Right ventricle myocardium inferior (tissue), 1 donor: Measurements from ENCODE around the gene UBN2. TPM values are rescaled to one million over a fixed set of nuclear protein-coding genes. Genes with fewer than 3 reads are reported as not detected.
"Not testable (repeated sequence)": the region's sequence is repeated elsewhere in the genome, so short reads cannot be mapped to it uniquely, and the experiment has no call there.

Experiments
- ATAC-seq: fragments of 200-7000 bp; cut with Tn5 transposase; one replicate; pipeline ENCODE4 v1.9.1; 2020; ENCODE audit warnings: mild to moderate bottlenecking, moderate library complexity
- DNase-seq: peaks from one replicate; pipeline ENCODE4 v3.0.0; 2021; ENCODE audit errors: missing footprints
- intact Hi-C: fragments of 100-400 bp; cut with DNase I; formaldehyde crosslinking; loops from one replicate; pipeline ENCODE4 v1.11.0; 2022
- total RNA-seq: library from RNA; stranded (reverse); fragmentation: NEBNext Ultra II Directional; extraction: Animal tissue kit (Norgen Biotek cat#: 25700); gene quantifications from one replicate; pipeline ENCODE4 v1.2.1, GENCODE V29; 2021
- donor health status: DM: no; HTN: yes; CAD: no; lungs with severe emphysema.

Gene UBN2
- total RNA-seq, 1 donor from 2014 or later, result 13.0 TPM

GRCh38 chr7:139284252-139284896, 53.3 kb downstream of the UBN2 start:
- intact Hi-C loops, result no loop called here
- no peak for ATAC-seq
- DNase-seq, result no peak

DNA sequence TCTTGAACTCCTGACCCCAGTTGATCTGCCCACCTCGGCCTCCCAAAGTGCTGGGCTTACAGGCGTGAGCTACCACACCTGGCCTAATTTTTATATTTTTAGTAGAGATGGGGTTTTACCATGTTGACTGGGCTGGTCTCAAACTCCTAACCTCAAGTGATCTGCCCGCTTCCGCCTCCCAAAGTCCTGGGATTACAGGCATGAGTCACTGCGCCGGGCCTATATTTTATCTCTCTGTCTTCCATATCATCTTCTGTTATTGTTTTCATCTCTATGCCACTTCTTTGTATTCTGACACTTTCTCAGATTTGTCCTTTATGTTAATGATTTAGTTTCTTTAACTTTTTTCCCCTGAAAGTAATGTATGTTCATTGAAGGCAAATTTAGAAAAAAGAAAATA, 55.1 kb downstream of the UBN2 start:
- intact Hi-C loops, result no loop called here
- ATAC-seq (no peak), DNase-seq (no peak)

GRCh38 chr7:139292821-139293220, 61.8 kb downstream of the UBN2 start:
- intact Hi-C loops, result no loop called here
- DNase-seq, result no peak
- ATAC-seq, result no peak

DNA sequence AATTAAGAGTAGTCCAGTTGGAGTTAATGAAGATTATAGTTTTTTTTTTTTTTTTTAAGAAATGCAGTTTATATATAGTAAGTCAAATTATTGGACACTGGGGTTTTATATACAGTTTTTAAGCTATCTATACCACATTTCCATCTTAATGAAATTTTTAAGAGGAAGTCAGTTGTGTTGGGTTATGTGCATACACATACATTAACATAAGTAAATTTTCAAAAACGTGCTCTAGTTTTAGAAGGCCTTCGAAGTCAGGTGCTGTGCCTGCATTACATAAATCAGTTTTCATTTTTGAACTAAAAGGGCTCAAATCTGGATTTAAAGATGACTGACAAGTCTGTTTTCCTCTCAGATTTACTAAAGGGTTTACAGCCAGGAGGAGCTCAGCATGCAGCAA, 62.5 kb downstream of the UBN2 start:
- intact Hi-C loops, result no loop called here
- DNase-seq, result no peak
- no peak for ATAC-seq

GRCh38 chr7:139294241-139294640, 63.2 kb downstream of the UBN2 start:
- intact Hi-C loops, result no loop called here
- ATAC-seq, result no peak
- DNase-seq, result no peak

- no peak for DNase-seq
- ATAC-seq, result no peak
- intact Hi-C loops, result no loop called here
Observed at GRCh38 chr7:139294951-139295575, 64.0 kb downstream of the UBN2 start.

- ATAC-seq, result no peak
- intact Hi-C loops, result no loop called here
- no peak for DNase-seq
Observed at GRCh38 chr7:139297795-139298194, 66.8 kb downstream of the UBN2 start.

DNA sequence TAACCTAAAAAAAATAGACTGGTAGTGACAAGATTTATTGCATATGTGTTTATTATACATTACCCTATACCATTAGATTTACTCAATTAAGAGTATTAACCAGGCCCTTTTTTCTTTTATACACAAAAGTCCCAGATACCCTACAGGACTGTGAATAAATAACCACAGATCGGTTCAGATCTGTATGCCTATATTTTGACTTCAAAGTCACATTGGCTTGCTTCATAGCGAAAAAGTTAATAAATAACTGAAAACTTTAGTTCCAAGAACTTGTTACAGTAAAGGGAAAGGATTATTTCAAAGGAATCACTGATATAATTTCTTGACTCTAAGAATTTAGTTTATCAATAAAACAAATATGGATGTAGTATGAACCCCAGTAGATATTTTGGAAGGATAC, 68.3 kb downstream of the UBN2 start:
- DNase-seq, result no peak
- intact Hi-C loops, result no loop called here
- ATAC-seq, result no peak

DNA sequence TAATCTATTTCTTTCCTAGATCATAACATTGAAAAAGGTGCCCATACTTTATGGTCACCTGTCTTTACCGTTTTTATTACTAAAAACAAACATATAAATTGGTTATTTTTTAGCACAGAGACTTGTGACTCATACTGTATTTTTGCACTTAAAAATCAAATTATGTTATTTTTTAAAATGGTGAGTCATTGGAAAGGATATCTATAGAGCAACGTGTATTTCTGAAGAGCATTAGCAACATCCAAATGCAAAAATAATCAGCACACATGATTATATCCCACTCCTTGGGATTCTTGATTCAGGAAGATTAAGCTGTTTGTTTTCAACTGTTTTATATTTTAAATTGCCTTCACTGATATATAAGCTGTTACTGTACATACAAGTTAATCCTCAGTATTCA, 69.4 kb downstream of the UBN2 start:
- no peak for DNase-seq
- intact Hi-C loops, result no loop called here
- no peak for ATAC-seq

DNA sequence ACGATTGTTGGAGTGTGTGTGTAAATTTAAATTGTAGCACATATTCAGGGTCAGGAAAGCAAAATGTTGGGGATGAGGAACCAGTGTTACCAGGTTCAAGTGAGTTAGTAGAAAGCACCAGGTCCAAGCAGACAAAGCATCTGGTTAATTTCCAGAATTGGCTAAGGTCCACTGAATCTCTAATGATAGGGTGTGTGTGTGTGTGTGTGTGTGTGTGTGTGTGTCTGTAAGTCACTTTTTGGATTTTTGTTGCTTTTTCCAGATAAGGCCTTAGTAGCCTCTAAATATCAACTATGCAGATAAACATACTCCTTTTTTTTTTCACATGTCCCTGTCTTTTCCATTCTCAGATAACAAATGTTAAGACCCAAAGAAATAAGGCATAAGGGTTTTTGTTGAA, 73.5 kb downstream of the UBN2 start:
- intact Hi-C loops, result no loop called here
- no peak for DNase-seq
- no peak for ATAC-seq

DNA sequence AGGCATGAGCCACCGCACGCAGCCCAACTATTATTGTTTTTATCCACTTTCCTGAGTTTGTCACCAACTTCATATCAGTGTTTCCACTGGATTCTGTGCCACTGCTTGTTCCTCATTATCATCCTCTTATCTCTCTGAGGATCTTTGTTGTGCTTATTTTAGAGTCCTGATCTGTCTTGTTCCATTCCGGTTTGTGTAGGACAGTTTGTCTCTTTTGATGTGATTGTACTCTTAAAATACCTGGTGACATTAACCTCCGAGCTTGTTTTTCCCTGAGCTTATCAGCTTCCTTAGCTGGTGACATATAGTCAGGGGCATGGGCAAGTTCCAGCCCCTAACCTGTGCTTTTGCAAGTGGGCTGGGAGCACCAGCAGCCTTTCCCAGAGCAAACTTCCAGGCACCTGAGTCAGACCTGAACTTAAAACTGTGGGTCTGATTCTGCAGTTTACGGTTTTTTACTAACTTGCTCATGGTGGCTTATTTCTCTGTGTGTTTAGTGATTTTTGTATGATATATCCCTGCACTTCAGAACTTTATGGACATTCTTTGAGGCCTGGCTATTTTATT, 87.0 kb downstream of the UBN2 start:
- DNase-seq, result no peak
- no peak for ATAC-seq
- intact Hi-C loops, result no loop called here

GRCh38 chr7:139321071-139321745, 90.2 kb downstream of the UBN2 start:
- intact Hi-C loops, result no loop called here

DNA sequence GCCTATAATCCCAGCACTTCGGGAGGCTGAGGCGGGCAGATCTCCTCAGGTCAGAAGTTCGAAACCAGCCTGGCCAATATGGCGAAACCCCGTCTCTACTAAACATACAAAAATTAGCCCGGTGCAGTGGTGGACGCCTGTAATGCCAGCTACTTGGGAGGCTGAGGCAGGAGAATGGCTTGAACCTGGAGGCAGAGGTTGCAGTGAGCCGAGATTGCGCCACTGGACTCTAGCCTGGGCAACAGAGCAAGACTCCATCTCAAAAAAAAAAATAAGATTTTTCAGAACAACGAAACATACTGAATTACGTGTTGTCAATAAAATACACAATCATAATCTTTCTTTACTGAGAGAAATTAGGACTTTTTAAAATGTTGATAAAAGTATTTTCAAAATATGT, 93.7 kb downstream of the UBN2 start:
- DNase-seq, ATAC-seq, intact Hi-C loops: not testable (repeated sequence)

More at GRCh38 chr7:139321071-139321745, 90.2 kb downstream of the UBN2 start:
- DNase-seq (no peak), ATAC-seq (no peak)

DNA sequence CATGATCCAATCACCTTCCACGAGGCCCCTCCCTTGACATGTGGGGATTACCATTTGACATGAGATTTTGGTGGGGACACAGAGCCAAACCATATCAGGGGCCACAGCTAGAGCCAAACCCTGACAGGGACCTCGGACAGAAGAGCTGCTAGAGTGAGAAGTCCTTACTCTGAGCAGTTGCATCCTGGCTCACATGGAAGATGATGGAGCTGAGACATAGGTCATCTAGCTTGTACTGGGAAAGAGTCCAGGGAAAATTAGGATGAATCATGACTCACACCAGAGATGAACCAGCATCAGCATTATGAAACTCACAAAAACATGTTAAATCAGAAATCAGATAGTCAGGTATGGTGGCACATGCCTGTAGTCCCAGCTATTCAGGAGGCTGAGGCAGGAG, 97.3 kb downstream of the UBN2 start:
- DNase-seq (no peak), ATAC-seq (no peak)
- intact Hi-C loops, result no loop called here

GRCh38 chr7:139329119-139329518, 98.1 kb downstream of the UBN2 start:
- intact Hi-C loops, result no loop called here
- DNase-seq (no peak), ATAC-seq (no peak)

- ATAC-seq, result no peak
Observed at GRCh38 chr7:139330333-139331030, 99.4 kb downstream of the UBN2 start.

GRCh38 chr7:139332697-139333359, 101.8 kb downstream of the UBN2 start:
- DNase-seq (no peak), ATAC-seq (no peak)
- intact Hi-C loops, result no loop called here

More at GRCh38 chr7:139330333-139331030, 99.4 kb downstream of the UBN2 start:
- DNase-seq, result no peak
- intact Hi-C loops, result no loop called here

GRCh38 chr7:139333443-139333842, 102.4 kb downstream of the UBN2 start:
- ATAC-seq, DNase-seq, intact Hi-C loops: not testable (repeated sequence)
